Activated CD4-positive, alpha-beta T cell treated with anti-CD3 and anti-CD28 coated beads, Interleukin-2, Interleukin-6, amounts not matched to agents 100 ng/mL and 50 ng/mL, durations not matched to agents 16 hours and 8 hours (primary cell): ENCODE measurements around the gene KIAA1328.
"Not testable (repeated sequence)": the region's sequence is repeated elsewhere in the genome, so short reads cannot be mapped to it uniquely, and the experiment has no call there.

Source experiments
- DNase-seq: peaks from one replicate; pipeline ENCODE4 v3.0.0-alpha.2; 2020

The KIAA1328 gene

GRCh38 chr18:37162551-37162950 is 333.6 kb downstream of the KIAA1328 start:
- DNase-seq = no peak

DNA sequence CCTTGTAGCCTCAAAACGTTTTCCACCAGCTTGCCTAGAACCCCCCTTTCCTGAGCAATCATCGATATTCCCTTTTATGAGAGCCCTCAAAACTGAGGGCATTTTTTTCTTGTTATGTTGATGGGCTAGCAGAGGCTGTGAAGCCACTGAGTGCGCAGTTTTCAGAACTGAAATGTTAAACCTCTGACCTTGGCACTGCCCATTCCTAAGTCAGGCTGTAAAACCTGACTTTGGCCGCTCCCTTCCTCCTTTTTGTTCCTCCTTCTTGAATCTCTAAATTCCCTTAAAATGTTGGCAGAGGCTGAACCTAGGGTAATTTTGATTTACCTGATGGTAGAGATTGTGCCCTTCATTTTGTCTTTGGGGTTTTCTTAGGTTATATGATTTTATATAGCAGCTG is 334.2 kb downstream of the KIAA1328 start:
- DNase-seq = no peak

DNA sequence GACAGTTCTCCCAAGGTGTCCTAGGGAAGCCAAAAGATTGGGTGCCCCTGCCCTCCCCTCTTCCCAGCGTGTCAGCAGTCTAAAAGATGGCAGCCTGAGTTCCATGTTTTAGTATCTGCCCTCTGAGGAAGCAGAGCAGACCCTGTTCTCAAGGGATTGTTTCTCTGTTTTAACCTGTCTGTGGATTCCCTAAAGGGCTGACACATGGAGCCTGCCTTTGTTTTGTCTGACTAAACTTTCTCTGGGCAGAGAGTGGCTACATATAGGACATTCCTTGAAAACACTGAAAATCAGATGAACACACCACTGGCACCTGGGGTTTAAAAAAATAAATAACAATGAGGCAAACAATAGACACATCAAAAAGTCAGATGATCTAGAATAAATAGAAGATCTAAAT is 337.6 kb downstream of the KIAA1328 start:
- DNase-seq = no peak

GRCh38 chr18:37166966-37167365 is 338.0 kb downstream of the KIAA1328 start:
- DNase-seq = not testable (repeated sequence)

DNA sequence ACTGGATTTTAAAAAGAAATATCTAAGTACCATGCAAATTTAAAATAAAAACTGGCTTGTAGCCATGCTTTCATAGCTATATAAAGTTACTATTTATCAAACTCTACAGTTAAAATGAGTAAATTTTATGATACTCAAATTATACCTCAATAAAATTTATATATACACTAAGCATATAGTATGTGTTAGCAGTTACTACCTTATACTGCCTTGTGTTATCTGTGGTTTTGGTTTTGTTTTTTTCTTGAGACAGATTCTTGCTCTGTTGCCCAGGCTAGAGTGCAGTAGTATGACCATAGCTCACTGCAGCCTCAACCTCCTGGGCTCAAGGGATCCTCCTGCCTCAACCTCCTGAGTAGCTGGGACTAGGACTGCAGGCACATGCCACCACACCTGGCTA is 342.1 kb downstream of the KIAA1328 start:
- no peak for DNase-seq

DNA sequence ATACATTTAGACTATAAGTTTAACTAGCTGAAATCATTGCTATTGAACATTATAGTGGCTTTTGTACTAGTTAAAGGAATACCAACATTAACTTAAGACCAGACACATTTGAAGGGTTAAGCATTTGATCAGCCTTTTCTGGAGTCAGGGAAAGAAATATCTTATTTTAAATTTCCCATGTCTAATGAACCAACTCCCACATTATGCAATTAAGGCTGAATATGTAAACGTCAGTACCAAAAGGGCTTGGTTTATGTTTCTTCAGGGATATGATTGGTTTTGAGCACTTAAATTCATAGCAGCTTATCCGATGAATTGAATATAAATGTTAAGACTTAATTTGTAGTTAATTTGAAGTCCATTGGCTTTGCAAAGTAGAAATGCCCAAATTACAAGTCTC is 344.5 kb downstream of the KIAA1328 start:
- no peak for DNase-seq

- DNase-seq = no peak
Measured at GRCh38 chr18:37175727-37176620, 347.0 kb downstream of the KIAA1328 start.

DNA sequence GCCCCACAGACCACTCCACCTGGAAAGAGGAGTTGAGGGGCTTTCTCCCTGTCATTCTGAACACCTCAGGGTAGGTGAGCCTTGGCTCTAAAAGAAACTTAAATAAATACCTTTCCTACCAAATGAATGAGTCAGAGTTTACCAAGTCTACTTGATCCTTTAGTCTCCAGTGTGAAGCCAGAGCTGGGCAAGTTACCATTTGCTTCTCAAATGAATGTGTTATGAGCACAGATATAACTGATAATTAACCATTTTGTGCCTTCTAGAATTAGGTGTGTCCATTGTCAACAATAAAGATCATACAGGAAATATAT is 347.7 kb downstream of the KIAA1328 start:
- DNase-seq = no peak

GRCh38 chr18:37179384-37179783 is 350.5 kb downstream of the KIAA1328 start:
- no peak for DNase-seq

DNA sequence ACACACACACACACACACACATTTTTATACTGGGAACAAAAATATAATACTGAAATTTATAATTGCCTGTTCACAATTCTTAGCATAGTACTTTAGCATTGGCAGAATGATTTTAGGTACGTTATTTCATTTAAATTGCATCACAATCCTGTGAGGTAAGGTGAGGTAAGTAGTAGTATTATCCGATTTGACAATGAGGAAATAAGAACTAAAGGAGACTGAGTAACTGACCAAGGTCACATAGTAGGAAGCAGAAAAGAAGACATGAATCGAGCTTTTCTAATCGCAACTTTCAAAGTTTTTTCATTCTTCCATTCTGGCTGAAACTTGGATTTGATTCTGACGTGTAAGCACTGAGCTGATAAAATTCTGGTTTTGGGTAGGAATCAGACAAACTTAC is 351.2 kb downstream of the KIAA1328 start:
- no peak for DNase-seq

- DNase-seq = no peak
Measured at GRCh38 chr18:37182340-37183135, 353.6 kb downstream of the KIAA1328 start.

DNA sequence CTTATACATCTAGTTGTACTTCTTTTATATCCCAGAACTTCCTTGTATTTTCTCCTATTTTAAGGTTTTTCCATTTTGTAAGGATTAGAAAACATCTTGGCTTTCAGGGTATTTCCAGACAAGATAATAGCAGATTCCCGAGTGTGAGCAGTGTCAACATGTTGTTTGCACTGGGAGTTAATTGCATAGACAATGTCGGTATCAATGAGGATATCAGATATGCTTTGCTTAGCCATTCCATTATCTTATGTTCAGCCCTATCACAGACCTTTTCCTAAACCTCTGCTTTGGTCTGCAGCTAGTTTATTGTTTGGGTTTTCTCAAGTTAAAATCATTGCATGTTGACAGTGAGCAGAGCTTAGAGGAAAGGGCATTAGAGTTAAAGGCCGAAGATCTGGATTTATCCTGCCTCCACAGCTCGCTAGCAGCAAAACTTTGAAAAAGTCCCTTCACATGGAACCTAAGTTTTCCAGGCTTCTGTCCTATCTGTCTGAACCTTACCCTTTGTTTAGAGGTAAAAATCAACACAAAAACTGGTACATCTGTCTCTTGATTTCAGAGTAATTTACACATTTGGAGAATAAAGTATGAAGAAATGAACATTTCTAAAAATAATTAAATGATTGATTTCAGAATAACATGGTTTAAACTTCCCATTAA is 355.4 kb downstream of the KIAA1328 start:
- no peak for DNase-seq

GRCh38 chr18:37188016-37188791 is 359.3 kb downstream of the KIAA1328 start:
- DNase-seq = no peak

- no peak for DNase-seq
Measured at GRCh38 chr18:37199741-37200140, 370.8 kb downstream of the KIAA1328 start.

GRCh38 chr18:37207343-37207742 is 378.4 kb downstream of the KIAA1328 start:
- no peak for DNase-seq

DNA sequence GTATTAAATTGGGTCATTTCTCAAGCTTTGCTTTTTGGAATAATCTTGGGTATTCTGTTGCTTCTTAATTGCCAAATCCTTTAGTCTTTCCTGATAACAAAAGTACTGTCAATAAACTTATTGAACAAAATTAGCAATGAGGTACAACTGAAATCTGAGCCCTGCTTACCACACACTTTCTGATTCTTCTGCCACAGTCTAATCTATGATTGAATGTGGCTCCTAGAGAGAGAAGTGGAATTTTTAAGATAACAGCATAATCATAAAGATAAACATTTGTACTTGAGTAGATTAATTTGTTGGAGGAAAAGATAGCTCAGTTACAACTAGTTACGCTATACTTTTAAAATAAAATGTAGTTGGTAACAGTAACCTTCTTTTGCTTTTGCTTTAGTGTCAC is 381.9 kb downstream of the KIAA1328 start:
- no peak for DNase-seq

DNA sequence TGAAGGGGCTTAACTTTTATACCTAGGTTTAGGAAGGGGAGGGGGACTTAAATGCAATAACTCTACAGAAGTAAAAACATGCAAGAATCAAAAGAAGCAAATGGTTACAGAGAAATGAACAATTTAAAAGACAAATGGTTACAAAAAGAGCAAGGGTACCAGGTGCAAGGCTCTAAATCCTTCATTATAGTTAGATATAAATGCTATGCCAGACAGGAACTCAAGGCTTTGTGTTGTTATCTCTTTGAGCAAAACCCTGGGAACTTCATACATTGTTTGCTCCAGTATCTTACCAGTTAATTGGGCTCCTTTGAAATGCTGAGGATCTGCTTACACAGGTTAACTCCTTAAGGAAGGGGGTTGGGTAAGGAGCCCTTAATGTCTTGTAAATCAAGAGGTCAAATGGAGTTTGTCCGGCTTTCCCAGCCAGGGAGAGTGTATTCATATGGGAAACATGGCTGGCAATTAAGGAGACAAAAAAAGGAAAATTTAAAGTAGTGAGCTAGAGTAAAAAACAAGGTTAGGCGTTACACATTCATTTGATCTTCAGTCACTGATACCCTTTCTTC is 389.2 kb downstream of the KIAA1328 start:
- no peak for DNase-seq

GRCh38 chr18:37219257-37219656 is 390.3 kb downstream of the KIAA1328 start:
- DNase-seq = no peak

- no peak for DNase-seq
Measured at GRCh38 chr18:37222354-37222998, 393.5 kb downstream of the KIAA1328 start.

DNA sequence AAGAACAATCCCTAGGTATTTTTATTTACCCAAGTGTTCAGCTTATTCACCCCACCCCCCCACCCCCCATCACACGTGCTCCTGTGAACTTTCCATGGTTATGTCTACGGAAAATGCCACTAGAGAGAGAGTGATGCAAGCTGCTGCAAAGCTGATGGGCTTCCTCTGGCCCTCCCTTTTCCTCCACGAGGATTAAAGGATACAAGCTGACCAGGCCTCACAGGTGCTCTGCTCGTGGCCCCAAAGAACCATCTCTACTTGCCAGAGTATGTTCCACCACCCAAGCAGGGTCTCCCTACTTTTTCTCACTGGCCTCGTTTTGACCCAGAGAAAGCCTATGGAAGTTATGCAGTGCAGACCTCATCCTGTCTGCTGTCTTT is 394.1 kb downstream of the KIAA1328 start:
- DNase-seq = no peak

DNA sequence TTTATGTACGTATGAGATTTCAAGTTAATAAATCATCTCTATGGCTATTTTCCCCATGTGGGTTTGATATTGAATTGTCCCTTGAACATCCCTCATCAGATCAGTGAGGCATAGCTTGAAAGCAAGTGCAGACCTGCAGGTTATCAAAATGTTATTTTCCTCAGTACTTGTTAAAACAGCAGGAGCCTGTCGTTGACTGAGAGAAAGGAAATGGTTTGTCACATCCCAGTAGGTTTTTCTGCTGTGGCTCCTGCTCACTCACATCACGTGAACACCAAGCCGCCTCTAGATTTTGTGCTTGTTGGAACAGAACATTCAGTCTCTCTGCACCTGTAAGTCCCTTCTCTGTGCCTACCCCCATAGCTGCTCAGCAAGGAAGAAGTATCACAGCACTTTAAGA is 396.4 kb downstream of the KIAA1328 start:
- no peak for DNase-seq

- DNase-seq = no peak
Measured at GRCh38 chr18:37230768-37231167, 401.8 kb downstream of the KIAA1328 start.
